ENCODE data around the gene NRBF2.
A peak's percentile ranks its signal among the peaks of the same experiment; 100 is the strongest.
"Not testable (repeated sequence)": the region's sequence is repeated elsewhere in the genome, so short reads cannot be mapped to it uniquely, and the experiment has no call there.

Gene NRBF2

DNA sequence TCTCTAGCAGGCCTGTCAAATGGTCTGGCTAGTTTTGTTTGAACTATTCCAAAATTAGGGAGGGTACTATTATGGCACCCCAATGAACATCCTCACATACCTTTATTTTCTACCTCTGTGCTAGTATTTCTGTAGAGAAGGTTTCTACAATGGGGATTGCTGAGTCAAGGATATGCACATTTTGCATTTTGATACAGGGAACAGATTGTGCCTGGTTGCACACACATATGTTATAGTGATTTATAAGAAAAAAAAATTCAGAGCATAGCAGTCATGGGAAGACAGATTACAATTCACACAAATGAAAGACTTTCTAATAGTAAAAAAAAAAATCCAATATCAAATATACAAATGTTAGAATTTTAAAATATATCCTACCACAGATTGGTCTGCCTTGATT is 14.1 kb upstream of the NRBF2 start:
- DNase-seq (ENCODE audit: low read depth) = no peak

DNA sequence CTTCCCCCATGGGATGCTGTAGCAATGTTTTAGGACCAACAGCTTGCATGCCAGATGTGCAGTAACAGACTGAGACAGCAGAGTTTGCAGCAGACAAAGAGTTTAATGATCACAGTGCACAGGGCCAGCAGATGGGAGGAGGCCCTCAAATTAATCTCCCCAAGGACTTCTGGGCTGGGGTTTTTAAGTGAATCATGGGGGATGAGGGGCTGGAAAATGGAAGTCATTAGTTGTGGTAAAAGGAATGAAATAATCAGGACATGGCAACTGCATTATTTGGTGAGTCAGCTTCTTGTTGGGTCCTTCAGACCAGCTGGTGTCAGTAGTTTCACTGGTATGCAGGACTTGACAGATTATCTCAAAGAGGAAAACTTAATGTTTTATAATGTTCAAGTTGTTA is 12.6 kb upstream of the NRBF2 start:
- DNase-seq (ENCODE audit: low read depth) = peak; percentile 94

DNA sequence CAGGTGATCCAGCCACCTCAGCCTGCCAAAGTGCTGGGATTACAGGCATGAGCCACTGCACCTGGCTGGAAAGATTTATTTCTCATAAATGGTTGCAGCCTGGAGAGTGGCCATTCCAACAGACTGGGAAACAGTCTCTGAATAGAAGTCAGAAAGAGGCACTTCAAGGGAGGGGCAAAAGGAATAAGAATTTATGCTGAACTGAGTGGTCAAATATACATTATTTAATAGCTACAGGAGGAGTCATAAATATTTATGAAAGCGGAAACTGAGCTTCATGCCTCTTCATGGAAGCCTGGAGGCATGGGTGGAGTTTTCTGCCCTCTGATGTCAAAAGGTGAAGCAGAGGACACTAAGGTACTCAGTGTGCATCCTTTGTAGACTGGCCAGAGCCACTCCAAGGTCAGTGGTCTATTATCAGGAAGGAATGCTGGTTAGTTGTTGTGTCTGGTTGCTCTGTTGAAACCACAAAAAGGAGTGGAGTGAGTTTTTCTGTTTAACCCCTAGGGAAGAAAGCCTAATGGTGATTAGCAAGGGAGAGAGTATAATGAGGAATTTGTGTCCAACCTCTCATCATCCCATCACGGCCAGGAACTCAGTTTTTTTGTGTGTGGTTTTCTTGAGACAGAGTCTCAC is 9.3 kb upstream of the NRBF2 start:
- no peak for DNase-seq (ENCODE audit: low read depth)

DNA sequence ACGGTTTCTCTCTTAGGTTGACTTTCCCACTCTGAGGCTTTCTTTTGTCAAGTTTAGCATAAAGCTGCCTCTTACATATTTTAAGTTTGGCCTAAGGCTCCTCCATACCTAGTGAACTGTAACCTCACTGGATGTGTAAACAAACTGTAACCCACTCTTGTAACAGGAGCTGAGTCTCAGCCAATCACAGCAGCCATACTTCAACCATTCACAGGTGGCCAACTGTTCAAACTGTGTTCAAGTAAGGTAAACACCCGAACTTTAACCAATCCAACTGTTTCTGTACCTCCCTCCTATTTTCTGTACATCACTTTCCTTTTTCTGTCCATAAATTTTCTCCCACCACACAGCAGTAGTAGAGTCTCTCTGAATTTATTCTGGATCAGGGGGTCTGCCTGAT is 7.7 kb upstream of the NRBF2 start:
- DNase-seq (ENCODE audit: low read depth) = no peak

DNA sequence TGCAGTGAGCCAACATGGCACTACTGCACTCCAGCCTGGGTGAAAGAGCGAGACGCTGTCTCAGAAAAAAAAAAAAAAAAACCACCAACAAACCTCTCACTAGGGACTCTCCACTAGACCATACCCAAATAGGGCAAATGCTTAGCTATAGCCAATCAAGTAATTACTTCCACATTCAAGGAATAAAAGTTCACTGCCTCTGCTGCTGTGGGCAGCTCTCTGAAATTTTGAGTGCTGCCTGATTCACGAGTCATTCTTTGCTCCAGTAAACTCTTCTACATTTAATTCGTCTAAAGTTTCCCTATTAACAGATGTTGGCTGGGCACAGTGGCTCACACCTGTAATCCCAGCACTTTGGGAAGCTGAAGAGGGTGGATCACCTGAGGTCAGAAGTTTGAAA is 4.7 kb upstream of the NRBF2 start:
- no peak for DNase-seq (ENCODE audit: low read depth)

DNA sequence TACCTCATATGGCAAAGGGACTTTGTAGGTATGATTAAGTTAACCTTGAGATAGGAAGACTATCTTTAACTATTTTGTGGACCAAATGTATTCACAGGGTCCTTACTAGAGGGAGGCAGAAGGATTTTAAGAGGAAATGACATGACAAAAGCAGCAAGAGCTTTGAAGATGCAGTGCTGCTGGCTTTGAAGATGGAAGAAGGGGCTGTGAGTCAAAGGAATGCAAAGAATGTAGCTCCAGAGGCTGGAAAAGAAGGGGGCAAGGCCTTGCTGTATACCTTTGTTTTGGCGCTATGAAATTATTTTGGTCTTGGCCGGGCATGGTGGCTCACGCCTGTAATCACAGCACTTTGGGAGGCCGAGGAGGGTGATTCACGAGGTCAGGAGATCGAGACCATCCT is 3.2 kb upstream of the NRBF2 start:
- DNase-seq (ENCODE audit: low read depth) = no peak

DNA sequence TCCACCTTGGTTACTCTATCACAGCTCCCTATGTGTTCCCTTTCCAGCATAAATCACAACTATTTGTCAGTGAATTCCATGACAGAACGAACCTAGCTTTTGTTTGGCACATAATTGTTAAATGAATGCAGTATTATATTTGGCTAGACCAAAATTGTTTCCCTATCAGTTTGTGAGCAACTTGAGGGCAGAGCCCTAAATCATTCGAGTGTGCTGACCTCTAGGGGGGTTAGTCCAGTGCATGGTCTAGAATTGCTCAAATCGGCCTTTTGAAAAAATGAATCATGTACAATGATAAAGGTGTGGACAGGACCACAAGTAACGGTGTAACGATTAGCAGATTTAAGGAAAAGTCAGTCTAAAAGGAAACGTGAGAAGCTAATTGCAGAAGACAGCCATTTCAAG is 475 bp upstream of the NRBF2 start:
- DNase-seq (ENCODE audit: low read depth) = no peak

DNA sequence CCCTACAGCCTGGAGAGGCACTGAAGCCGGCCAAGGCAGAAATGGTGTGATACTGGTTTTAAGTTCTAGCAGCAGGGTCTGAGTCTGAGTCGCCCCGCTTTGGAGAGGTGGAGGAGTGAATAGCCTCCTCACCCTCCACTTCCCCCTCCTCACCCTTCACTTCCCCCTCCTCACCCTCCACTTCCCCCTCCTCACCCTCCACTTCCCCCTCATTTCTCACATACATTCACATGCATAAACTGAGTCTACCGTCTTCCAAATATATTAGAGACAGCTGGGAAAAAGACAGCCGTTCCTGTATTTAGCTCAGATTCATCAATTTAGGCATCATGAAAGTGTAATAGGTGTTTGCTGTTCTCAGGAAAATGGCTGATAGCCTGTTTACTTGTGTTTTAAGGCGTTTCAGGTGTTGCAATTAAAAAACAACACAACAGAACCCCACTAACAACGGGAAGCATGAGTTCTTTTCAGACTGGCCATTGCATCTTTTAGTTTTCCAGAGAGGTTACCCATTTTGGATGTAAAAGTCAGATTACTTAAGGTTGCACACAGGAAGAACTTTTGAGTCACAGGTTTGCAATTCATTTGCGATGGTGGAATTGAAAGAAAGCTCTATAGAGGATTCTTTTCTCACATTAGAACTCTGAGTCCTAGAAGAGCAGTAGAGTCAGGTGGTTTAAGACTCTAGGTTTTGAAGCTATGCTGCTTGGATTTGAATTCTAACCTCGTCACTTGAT is 861 bp downstream of the NRBF2 start:
- no peak for DNase-seq (ENCODE audit: low read depth)

DNA sequence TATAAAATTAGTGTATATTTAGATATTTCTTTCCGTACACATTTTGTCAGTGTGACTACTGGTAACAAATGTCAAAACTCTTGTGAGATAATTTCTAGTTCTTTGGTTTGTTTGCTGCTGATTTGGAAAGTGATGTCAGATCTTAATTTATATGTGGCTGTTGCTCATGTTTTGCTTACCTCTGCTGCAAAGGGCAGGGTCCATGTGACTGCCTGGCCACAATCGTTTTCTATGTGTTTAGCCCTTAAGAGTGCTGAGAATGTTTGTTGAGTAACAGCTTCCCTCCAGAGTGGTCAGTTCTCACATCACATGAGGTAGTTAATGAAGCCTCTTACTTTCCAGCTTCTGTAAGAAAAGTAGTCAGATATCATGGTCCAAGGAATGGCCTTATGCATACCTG is 4.2 kb downstream of the NRBF2 start:
- no peak for DNase-seq (ENCODE audit: low read depth)

DNA sequence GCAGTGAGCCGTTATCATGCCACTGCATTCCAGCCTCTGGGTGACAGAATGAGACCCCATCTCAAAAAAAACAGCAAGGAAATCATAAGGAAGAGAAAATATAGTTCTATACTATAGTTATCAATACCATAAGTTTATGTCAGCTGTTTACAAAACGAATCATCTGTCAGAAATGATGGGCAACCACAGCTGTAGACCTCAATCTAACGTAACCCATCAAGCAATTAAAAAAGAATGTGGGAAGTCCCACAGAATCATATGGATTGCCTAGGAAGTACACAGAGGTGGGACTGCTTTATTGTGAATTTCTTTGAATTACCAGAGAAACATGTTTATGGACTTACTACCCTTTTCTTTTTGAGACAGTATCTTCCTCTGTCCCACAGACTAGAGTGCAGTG is 6.9 kb downstream of the NRBF2 start:
- no peak for DNase-seq (ENCODE audit: low read depth)

DNA sequence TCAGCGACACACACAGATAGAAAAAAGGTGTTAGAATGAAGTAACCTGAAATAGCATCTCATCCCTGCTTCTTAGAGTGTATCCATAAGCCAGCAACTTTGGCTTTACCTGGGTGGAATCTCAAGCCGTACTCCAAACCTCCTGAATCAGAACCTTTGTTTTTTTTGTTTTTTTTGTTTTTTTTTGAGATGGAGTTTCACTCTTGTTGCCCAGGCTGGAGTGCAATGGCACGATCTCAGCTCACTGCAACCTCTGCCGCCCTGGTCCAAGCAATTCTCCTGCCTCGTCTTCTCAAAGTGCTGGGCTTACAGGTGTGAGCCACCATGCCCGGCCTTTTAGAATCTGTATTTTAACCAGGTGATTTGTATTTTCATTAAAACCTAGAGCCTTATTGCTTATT is 9.0 kb downstream of the NRBF2 start:
- DNase-seq (ENCODE audit: low read depth) = no peak

DNA sequence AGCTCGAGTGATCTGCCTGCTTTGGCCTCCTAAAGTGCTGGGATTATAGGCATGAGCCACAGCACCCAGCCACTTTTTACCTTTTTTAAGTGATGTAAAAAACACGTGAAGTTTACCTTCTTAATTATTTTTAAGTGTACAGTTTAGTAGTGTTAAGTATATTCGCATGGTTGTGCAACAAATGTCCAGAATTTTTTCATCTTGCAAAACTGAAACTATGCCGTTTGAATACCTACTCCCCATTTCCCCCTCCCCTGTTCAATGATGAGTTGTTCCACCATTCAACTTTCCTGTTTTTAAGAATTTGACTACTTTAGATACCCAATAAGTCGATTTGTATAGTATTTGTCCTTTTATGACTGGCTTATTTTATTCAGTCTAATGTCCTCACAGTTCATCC is 10.9 kb downstream of the NRBF2 start:
- no peak for DNase-seq (ENCODE audit: low read depth)

DNA sequence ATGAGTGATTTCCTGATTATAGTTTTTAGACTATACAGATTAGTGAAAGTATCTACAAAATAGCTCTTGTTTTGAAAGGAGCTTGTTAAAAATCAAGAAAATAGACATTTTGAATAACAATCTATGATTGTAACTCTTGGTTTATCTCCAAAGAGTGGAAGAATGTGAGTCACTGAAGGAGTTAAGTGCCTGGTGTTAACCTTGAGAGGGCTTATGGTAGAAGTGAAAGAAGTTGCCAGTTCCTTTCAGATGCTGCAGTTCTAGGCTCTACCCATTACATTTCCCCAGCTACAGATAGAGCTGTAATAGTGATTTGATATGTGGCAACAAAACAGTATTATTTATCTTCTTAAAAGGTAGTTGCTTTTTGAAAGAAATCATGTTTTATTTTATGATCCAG is 12.7 kb downstream of the NRBF2 start:
- no peak for DNase-seq (ENCODE audit: low read depth)

DNA sequence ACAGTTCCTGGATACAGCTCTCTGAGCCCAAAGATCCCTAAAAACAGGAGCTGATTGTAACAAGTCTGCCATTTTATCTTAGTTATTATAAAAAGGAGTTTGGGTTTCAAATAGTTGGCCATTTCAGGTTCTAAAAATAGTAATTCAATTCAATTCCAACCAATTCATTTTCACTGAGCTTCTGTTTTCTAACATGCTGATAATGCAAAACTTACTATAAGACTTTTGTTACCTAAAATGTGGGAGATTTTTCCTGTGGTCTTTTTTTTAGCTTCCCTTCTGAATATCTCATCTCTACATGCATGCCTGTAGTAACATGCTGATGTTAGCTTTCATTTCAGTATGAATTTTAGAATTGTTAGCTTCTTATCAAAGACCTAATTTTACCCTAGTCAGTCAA is 13.4 kb downstream of the NRBF2 start:
- no peak for DNase-seq (ENCODE audit: low read depth)

DNA sequence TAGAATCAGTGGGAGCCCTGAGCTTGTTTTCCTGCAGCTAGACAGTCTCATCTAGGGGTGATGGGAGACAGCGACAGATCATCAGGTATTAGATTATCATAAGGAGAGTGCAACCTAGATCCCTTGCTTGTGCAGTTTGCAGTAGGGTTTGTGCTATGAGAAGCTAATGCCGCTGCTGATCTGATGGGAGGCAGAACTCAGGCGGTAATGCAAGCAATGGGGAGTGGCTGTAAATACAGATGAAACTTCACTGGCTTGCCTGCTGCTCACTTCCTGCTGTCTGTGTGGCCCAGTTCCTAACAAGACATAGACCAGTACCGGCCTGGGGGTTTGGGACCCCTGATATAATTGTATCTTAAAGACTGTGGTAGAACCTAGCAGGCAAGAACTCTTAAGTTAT is 17.6 kb downstream of the NRBF2 start:
- DNase-seq (ENCODE audit: low read depth) = no peak

DNA sequence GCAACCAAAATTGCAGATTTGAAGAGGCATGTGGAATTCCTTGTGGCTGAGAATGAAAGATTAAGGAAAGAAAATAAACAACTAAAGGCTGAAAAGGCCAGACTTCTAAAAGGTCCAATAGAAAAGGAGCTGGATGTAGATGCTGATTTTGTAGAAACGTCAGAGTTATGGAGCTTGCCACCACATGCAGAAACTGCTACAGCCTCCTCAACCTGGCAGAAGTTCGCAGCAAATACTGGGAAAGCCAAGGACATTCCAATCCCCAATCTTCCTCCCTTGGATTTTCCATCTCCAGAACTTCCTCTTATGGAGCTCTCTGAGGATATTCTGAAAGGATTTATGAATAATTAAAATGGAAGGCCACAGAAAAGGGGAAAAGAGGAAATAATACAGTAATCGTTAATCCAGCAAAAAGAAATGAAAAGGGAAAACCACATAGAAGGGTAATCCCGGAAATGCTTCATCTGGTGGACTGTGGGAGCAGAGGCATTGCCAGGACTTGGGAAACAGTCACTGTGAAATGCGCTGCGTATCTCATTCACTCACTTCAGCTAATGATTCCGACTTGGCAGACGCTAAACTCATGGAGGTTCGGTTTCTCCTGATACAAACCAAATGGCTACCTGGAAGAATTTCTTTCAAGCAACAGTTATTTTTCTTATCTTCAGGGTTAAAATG is 20.9 kb downstream of the NRBF2 start:
- not testable (repeated sequence) for DNase-seq (ENCODE audit: low read depth)

DNA sequence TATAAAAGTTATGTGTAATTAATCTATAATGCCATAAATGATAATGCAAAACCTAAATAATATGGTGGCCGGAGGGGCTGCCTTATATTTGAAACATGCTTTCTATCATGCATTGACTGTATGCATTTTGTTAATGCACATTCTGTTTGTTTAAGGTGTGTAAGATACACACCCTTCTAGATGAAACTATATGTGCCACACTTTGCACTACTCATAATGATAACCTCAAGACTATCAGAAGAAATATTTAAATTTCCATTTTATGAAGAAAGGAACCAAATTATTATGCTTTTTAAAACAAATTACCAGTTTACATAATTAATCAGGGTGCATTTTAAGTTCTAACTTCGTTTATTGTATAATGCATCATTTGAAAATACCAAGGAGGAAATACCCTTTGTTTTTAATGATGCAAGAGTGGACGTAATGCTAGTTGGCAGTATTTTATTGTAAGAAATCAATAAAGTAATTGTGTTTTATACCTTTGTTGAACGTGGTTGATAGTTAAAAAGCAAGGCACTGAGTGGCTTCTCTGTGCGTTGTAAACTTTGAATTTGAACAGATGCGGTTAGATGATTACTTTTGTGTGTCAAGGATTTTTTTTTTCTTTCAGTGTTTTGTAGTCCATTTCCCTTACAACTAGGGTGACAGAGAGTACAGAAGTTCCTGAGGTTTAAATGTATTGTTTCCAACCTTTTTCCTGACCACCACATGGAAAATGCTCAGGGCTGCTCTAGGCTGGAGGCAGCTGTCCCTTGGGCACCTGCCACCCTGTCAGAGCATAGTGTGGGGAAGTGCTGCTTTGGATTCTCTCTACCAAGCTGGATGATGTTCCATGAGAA is 21.6 kb downstream of the NRBF2 start:
- DNase-seq (ENCODE audit: low read depth) = no peak

DNA sequence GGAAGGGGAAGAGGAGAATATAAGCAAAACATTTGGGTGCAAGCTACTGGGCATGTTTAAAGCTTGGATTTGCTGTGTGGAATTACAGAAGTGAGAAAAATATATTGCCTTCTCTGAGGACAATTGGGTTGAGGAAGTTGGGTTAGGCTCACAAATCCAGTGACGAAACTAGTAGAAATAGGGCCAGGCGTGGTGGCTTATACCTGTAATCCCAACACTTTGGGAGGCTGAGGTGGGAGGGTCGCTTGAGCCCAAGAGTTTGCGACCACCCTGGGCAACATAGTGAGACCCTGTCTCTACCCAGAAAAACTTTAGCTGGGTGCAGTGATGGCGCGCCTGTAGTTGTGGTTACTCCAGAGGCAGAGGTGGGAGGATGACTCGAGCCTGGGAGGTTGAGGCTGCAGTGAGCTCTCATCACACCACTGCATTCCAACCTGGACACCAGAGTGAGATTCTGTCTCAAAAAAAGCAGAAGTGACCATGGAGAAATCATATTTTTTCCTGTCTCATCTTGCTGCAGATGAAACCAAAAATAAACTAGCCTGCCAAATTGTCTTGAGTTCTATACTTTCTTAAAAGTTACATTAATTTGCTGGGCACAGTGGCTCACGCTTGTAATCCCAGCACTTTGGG is 22.4 kb downstream of the NRBF2 start:
- DNase-seq (ENCODE audit: low read depth) = no peak

DNA sequence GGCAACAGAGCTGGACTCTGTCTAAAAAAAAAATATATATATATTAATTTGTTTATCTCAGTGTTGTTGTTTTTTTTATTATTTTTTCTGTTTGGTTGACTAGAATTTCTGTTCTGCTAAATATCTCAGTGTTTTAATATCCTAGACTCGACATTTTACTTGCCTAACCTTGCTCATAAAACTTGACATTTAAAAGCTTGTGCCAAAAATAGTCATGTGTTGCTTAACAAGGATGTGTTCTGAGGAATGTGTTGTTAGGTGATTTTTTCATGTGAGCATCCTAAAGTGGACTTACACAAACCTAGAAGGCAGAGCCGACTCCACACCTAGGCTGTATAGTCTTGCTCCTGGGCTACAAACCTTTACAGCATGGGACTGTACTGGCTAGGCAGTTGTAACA is 23.1 kb downstream of the NRBF2 start:
- DNase-seq (ENCODE audit: low read depth) = no peak

DNA sequence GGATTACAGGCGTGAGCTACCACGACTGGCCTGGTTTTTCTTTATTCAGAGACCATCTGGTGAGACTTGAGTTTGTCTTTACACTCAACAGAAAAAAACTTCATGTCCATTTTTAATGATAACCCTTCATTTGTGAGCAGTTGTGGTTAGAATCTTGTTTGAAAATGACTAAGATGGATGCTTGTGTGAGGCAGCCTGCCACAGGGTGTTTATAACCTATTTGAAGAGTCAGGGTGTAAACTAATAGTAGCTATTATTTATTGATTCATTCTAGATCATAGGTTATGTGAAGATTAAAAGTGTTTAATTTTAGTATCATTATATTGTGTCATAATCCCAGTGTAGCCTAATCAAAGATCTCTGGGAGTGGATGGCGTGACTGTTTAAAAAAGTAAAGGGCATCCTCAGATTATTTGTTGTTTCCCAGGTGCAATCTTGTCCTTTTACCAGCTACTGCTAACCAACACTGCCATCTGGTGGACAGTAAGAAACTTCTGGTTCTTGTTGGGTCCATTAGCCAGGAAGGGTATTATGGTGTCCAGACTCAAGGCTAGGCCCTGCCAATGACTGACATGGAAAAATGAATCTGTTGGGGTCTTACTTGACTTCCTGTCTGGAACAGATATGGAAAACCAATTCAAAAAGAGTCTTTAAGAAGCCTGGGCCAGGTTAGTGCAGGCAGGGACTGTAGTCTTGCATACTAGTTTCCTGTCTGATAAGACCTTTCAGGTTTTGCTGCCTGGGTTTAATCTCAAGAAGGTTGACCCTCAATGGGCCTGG is 24.9 kb downstream of the NRBF2 start:
- peak; percentile 34 for DNase-seq (ENCODE audit: low read depth)

DNA sequence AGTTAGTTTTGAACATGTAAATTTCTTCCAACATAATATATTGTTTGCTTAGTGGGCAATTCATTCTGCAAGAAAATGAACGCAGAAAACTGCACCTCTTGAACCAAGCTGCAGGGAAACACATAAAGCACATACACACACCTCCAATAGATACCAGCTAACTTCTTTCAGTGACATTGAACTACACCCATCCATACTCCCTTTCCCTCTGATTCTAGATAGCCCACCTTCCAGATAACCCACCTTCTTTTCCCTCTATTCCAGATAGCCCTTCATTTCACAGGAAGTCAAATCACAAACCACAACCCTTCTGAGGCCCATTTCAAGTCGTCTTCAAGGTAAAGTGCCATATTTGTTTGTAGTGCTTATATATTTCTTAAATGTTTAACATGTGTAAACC is 28.5 kb downstream of the NRBF2 start:
- DNase-seq (ENCODE audit: low read depth) = no peak
